CD4-positive, CD25-positive, alpha-beta regulatory T cell (primary cell): ENCODE results near the gene MFGE8. TPM values are rescaled to one million over a fixed set of nuclear protein-coding genes. Genes with fewer than 3 reads are reported as not detected.

ENCODE experiments used
- ATAC-seq, 2 donors: fragments of 150-1000 bp; cut with Tn5 transposase; one replicate each; pipeline ENCODE4 v1.10.0; 2021; ENCODE audit warnings: low read depth in 2 of 2, moderate number of reproducible peaks in 2 of 2, moderate library complexity in 1 of 2
- DNase-seq, 3 donors: peaks; one replicate each; pipeline versions ENCODE4 v3.0.0 to v3.0.0-alpha.2; 2012 to 2022; ENCODE audit warnings: mixed read lengths in 1 of 3
- H3K27ac ChIP-seq: one replicate; pipeline ENCODE4 v1.7.0; 2013; ENCODE audit warnings: mild to moderate bottlenecking, low read length; ENCODE audit not compliant: insufficient read depth, poor library complexity, severe bottlenecking
- H3K27me3 ChIP-seq: one replicate; pipeline ENCODE4 v1.7.0; 2013; ENCODE audit warnings: low read length; ENCODE audit not compliant: control insufficient read depth, insufficient read depth
- H3K36me3 ChIP-seq: one replicate; pipeline ENCODE4 v1.7.0; 2013; ENCODE audit warnings: mild to moderate bottlenecking, low read length, moderate library complexity; ENCODE audit not compliant: control insufficient read depth, insufficient read depth
- H3K4me1 ChIP-seq: 2 replicates; pipeline ENCODE4 v1.7.0; 2013; ENCODE audit warnings: mild to moderate bottlenecking, low read length; ENCODE audit not compliant: insufficient read depth, control insufficient read depth, poor library complexity, severe bottlenecking
- H3K4me3 ChIP-seq: one replicate; pipeline ENCODE4 v1.7.0; 2013; ENCODE audit warnings: low read depth, mild to moderate bottlenecking, low read length, moderate library complexity
- H3K9me3 ChIP-seq, 2 experiments: 1 replicate in 1 of 2; 2 replicates in 1 of 2; pipeline ENCODE4 v1.7.0; 2013; ENCODE audit warnings: low read length in 2 of 2, mild to moderate bottlenecking in 1 of 2, moderate library complexity in 1 of 2; ENCODE audit not compliant: control insufficient read depth in 2 of 2
- H3K27ac Mint-ChIP-seq, 3 donors: one replicate each; pipeline ENCODE4 v1.8.0; 2020 to 2022; ENCODE audit warnings: mild to moderate bottlenecking in 3 of 3, mixed read lengths in 3 of 3, moderate library complexity in 2 of 3
- H3K27me3 Mint-ChIP-seq: one replicate; pipeline ENCODE4 v1.8.0; 2022; ENCODE audit warnings: mild to moderate bottlenecking, mixed read lengths
- H3K36me3 Mint-ChIP-seq: one replicate; pipeline ENCODE4 v1.8.0; 2020; ENCODE audit warnings: mixed read lengths
- H3K4me1 Mint-ChIP-seq, 4 donors: one replicate each; pipeline ENCODE4 v1.8.0; 2020 to 2022; ENCODE audit warnings: mixed read lengths in 4 of 4, mild to moderate bottlenecking in 1 of 4
- H3K4me3 Mint-ChIP-seq, 4 donors: one replicate each; pipeline ENCODE4 v1.8.0; 2020 to 2022; ENCODE audit warnings: mild to moderate bottlenecking in 4 of 4, mixed read lengths in 4 of 4, moderate library complexity in 3 of 4
- H3K9me3 Mint-ChIP-seq, 7 donors: one replicate each; pipeline ENCODE4 v1.8.0; 2020 to 2022; ENCODE audit warnings: mixed read lengths in 7 of 7, mild to moderate bottlenecking in 3 of 7, moderate library complexity in 2 of 7
- polyA plus RNA-seq, 4 donors: library from polyadenylated mRNA; unstranded; fragments of 300-500 nt; fragmentation: Illumina TruSeq; gene quantifications; one replicate each; pipeline ENCODE4 v1.2.3, GENCODE V29; 2021
- total RNA-seq: library from RNA; stranded (reverse); gene quantifications from one replicate; pipeline ENCODE4 v1.2.3, GENCODE V29; 2022

Gene MFGE8, protein sequence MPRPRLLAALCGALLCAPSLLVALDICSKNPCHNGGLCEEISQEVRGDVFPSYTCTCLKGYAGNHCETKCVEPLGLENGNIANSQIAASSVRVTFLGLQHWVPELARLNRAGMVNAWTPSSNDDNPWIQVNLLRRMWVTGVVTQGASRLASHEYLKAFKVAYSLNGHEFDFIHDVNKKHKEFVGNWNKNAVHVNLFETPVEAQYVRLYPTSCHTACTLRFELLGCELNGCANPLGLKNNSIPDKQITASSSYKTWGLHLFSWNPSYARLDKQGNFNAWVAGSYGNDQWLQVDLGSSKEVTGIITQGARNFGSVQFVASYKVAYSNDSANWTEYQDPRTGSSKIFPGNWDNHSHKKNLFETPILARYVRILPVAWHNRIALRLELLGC
- total RNA-seq (149 TPM), polyA plus RNA-seq (10 to 100 TPM; 14.0 to 15.4 (median 14.4) TPM)

DNA sequence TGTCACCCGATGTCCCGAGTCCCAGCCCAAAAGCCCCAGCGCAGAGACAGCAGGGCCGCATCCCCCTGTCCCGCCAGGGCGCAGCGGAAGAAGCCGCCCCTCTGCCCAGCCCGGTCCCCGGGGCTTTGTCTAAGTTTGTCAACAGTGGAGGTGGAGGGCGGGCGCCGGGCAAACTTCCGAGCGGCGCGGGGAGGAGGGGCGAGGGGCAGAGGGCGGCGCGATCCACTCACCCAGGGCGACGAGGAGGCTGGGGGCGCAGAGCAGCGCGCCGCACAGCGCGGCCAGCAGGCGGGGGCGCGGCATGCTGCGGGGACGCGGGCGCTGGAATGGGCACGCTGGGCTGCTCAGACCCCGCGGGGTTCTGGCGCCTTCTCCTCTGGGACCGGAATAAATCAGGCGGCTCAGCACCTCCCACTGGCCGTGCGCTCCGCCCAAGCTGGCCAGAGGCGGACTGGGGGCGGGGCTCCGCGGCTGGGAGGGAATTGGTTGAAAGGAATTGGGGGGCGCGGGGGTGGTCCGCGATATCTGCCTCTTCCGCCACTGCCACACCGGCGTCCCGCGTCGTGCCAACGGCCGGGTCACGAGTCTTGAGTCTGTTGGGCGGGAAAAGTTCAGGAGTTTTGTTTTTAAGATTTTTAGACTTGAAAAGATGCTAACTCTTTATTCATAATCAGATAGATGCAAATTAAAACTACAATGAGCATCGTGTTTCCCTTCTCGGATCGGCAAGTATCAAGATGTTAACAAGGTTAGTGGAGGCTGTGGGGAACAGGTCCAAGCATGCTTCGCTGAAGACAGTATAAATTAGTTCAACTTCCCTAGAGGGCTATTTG, at the start of gene MFGE8:
Gene MFGE8 (minus strand): TSS at position 363 of the 833 bp plus-strand sequence. CDS start 60 bp downstream, at position 303.
- peak within 1 kb of the TSS; percentile 93 for H3K4me3 ChIP-seq
- Mint-ChIP-seq H3K27ac (peak within 1 kb of the TSS; percentile 91 to 96 (median 95)), H3K36me3 (peaks cover 15% of the 10 kb centered on the region), H3K27me3 (no peaks in the 10 kb centered on the region), H3K4me3 (peak within 1 kb of the TSS; percentile 89 to 100 (median 94)), H3K4me1 (peaks cover 10 to 51% (median 29%) of the 10 kb centered on the region in 4 donors), H3K9me3 (no peaks in the 10 kb centered on the region)
- peaks cover 25% of the 10 kb centered on the region for H3K4me1 ChIP-seq
- no peaks in the 10 kb centered on the region for H3K9me3 ChIP-seq
- DNase-seq: peak; percentile 67 to 79 (median 73)
- no peaks in the 10 kb centered on the region for H3K27me3 ChIP-seq
- peak within 1 kb of the TSS; percentile 69 for H3K27ac ChIP-seq
- H3K36me3 ChIP-seq: peaks cover 8% of the 10 kb centered on the region
- ATAC-seq: peak; percentile 87 to 90

DNA sequence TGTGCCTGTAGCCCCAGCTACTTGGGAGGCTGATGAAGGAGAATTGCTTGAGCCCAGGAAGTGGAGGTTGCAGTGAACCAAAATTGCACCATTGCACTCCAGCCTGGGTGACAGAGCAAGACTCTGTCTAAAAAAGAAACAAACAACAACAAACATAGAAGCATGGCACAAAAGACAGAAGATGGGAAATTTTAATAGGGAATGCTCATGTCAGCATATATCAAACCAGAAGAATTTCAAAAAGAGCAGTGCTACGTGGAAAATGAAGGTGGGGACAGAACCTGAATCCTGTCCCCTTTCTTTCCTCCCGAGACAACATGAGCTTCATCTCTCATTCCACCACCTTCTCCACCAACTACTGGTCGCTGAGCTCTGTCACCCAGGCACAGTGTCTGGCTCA, 46.3 kb upstream of the MFGE8 start:
- Mint-ChIP-seq H3K27me3 (peaks cover 5% of the 10 kb centered on the region), H3K9me3 (peaks cover 0 to 6% (median 0%) of the 10 kb centered on the region in 7 donors), H3K4me1 (peaks cover 0 to 2% (median 0%) of the 10 kb centered on the region in 4 donors), H3K36me3 (no peaks in the 10 kb centered on the region), H3K27ac (no peak overlapping the region), H3K4me3 (no peak overlapping the region)
- H3K27me3 ChIP-seq: no peaks in the 10 kb centered on the region
- no peaks in the 10 kb centered on the region for H3K36me3 ChIP-seq
- DNase-seq (no peak), ATAC-seq (no peak)
- no peak overlapping the region for H3K4me3 ChIP-seq
- H3K27ac ChIP-seq: no peak overlapping the region
- no peaks in the 10 kb centered on the region for H3K9me3 ChIP-seq
- no peaks in the 10 kb centered on the region for H3K4me1 ChIP-seq

DNA sequence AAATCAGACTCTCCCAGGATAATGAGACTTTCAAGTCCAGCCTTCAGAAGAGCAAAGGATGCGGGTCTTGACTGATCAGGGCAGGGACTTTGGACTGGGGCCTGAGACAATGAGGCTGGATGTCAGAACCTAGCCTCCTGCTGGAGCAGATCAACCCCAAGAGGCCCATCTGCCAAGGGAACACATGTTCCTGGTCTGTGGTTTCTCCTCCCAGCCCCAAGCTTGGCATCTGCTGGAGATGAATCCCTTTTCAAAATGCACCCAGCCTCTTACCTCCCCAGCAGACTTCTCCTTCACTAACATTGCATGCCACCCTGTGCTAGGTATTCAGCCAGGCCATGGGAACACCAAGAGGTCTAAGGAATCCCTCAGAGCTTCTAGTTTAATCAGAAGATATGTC, 43.7 kb upstream of the MFGE8 start:
- Histone ChIP-seq H3K27me3 (no peaks in the 10 kb centered on the region), H3K36me3 (no peaks in the 10 kb centered on the region), H3K9me3 (no peaks in the 10 kb centered on the region), H3K27ac (no peak overlapping the region), H3K4me3 (no peak overlapping the region), H3K4me1 (no peaks in the 10 kb centered on the region)
- Mint-ChIP-seq H3K27ac (no peak overlapping the region), H3K36me3 (no peaks in the 10 kb centered on the region), H3K4me1 (peaks cover 0 to 2% (median 0%) of the 10 kb centered on the region in 4 donors), H3K4me3 (no peak overlapping the region), H3K27me3 (peaks cover 5% of the 10 kb centered on the region), H3K9me3 (no peaks in the 10 kb centered on the region)
- DNase-seq (no peak), ATAC-seq (no peak)

DNA sequence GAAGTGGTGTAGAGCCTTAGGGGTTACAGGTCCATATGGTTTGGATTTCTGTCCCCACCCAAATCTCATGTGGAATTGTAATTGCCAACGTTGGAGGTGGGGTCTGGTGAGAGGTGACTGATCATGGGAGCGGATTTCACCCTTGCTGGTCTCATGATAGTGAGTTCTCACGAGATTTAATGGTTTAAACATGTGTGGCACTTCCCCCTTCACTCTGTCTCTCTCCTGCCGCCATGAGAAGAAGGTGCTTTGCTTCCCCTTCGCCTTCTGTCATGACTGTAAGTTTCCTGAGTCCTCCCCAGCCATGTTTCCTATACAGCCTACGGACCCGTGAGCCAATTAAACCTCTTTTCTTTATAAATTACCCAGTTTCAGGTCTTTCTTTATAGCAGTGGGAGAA, 43.1 kb upstream of the MFGE8 start:
- no peak overlapping the region for H3K4me3 ChIP-seq
- no peak for DNase-seq
- H3K4me1 ChIP-seq: no peaks in the 10 kb centered on the region
- H3K27me3 ChIP-seq: no peaks in the 10 kb centered on the region
- no peaks in the 10 kb centered on the region for H3K36me3 ChIP-seq
- peaks cover 3% of the 10 kb centered on the region for H3K36me3 Mint-ChIP-seq
- H3K27me3 Mint-ChIP-seq: peaks cover 5% of the 10 kb centered on the region
- no peak for ATAC-seq
- no peak overlapping the region for H3K4me3 Mint-ChIP-seq
- H3K27ac Mint-ChIP-seq: no peak overlapping the region
- H3K4me1 Mint-ChIP-seq: no peaks in the 10 kb centered on the region
- no peaks in the 10 kb centered on the region for H3K9me3 ChIP-seq
- H3K9me3 Mint-ChIP-seq: peaks cover 0 to 2% (median 0%) of the 10 kb centered on the region in 7 donors
- no peak overlapping the region for H3K27ac ChIP-seq

DNA sequence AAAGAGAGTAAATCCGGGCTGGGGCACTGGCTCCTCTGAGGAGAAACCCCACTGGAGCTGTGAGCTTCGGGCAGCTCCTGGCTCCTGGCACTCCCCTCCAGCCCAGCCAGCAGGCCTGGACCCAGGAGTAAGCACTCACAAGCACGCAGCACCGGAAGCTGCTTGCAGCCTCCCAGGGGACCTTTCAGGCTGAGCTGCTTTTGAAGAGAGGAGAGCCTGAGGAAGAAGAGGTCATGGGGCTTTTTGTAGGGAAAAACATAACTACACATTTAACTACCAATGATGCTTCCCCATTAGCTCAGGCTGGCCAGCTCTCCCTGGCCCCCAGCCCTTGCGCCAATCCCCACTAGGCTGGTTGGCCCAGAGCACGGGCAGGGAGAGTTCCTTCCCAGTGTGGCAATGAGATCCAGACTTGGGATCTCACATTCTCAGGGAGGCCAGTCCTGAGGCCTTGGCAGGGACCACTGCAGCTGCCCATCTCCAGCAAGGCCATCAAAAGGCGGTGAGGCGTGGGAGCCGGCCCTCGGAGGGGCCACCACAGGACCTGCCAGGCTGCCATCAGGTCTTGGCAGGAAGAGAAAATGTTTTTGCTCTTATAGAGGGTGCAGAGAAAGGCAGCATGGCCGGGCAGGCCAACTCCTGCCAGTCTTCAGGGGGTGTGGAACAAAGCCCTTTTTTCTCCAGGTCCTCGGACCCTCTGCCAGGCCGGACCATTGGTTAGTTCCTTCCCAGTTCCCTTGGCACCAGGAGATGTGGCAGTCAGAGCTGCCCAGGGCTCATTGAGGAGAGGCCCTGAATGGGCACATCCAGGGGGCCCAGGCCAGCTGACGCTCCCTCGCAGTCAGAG, 41.5 kb upstream of the MFGE8 start:
- Histone ChIP-seq H3K27me3 (no peaks in the 10 kb centered on the region), H3K27ac (no peak overlapping the region), H3K4me1 (no peaks in the 10 kb centered on the region), H3K9me3 (no peaks in the 10 kb centered on the region), H3K36me3 (no peaks in the 10 kb centered on the region), H3K4me3 (no peak overlapping the region)
- peaks cover 5% of the 10 kb centered on the region for H3K27me3 Mint-ChIP-seq
- DNase-seq (no peak), ATAC-seq (no peak)
- H3K4me3 Mint-ChIP-seq: no peak overlapping the region
- peaks cover 0 to 2% (median 0%) of the 10 kb centered on the region in 7 donors for H3K9me3 Mint-ChIP-seq
- peaks cover 3% of the 10 kb centered on the region for H3K36me3 Mint-ChIP-seq
- H3K4me1 Mint-ChIP-seq: no peaks in the 10 kb centered on the region
- H3K27ac Mint-ChIP-seq: no peak overlapping the region

DNA sequence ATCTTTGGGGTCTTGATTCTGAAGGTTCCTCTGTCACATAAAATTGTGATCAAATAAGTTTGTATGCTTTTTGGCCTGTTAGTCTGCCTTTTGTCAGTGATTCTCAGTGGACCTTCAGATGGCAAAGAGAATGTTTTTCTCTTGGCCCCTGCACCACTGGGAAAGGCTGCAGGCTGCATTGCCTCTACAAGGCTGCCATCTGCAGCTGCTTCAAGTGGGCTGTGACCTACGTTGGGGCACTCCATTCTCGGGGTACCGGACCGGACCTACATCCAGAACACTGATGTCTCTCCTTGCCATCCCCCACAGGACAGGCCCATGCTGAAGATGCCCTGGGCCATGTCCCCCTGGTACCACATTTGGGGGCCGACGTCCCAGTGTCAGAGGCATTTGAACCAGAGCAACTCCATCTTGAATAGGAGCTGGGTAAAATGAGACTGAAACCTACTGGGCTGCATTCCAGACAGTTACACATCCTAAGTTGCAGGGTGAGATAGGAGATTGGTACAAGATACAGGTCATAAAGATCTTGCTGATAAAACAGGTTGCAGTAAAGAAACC, 37.5 kb upstream of the MFGE8 start:
- ATAC-seq (no peak), DNase-seq (no peak)
- Mint-ChIP-seq H3K27ac (no peak overlapping the region), H3K4me1 (no peaks in the 10 kb centered on the region), H3K4me3 (no peak overlapping the region), H3K27me3 (peaks cover 5% of the 10 kb centered on the region), H3K36me3 (peaks cover 3% of the 10 kb centered on the region), H3K9me3 (peaks cover 0 to 2% (median 0%) of the 10 kb centered on the region in 7 donors)
- Histone ChIP-seq H3K27ac (no peak overlapping the region), H3K9me3 (no peaks in the 10 kb centered on the region), H3K36me3 (no peaks in the 10 kb centered on the region), H3K4me1 (no peaks in the 10 kb centered on the region), H3K4me3 (no peak overlapping the region), H3K27me3 (no peaks in the 10 kb centered on the region)
